Liver (tissue), 9 donors: ENCODE measurements around the gene GNG7. TPM values are rescaled to one million over a fixed set of nuclear protein-coding genes. Genes with fewer than 3 reads are reported as not detected.

Source experiments
- DNase-seq: peaks from one replicate; pipeline ENCODE4 v3.0.0-alpha.2; 2017; ENCODE audit warnings: low spot score
- H3K27ac ChIP-seq, 2 donors: one replicate each; pipeline ENCODE4 v1.7.0; 2013; ENCODE audit warnings: inconsistent platforms in 2 of 2, low read length in 2 of 2, control low read depth in 1 of 2, low read depth in 1 of 2, mild to moderate bottlenecking in 1 of 2
- H3K27me3 ChIP-seq, 4 donors: one replicate each; pipeline versions ENCODE4 v1.6.1 to v1.7.0; 2013; ENCODE audit warnings: low read length in 3 of 4, inconsistent platforms in 1 of 4, mild to moderate bottlenecking in 1 of 4, moderate library complexity in 1 of 4; ENCODE audit not compliant: control insufficient read depth in 4 of 4, insufficient read depth in 4 of 4
- H3K36me3 ChIP-seq, 4 donors: one replicate each; pipeline versions ENCODE4 v1.6.1 to v1.7.0; 2013; ENCODE audit warnings: low read length in 3 of 4, mild to moderate bottlenecking in 3 of 4, low read depth in 1 of 4, moderate library complexity in 1 of 4; ENCODE audit not compliant: control insufficient read depth in 4 of 4, insufficient read depth in 3 of 4
- H3K4me1 ChIP-seq, 4 donors: one replicate each; pipeline versions ENCODE4 v1.6.1 to v1.7.0; 2013; ENCODE audit warnings: low read length in 3 of 4, mild to moderate bottlenecking in 3 of 4, moderate library complexity in 1 of 4; ENCODE audit not compliant: control insufficient read depth in 4 of 4, insufficient read depth in 4 of 4
- H3K4me3 ChIP-seq, 3 donors: one replicate each; pipeline versions ENCODE4 v1.6.1 to v1.7.0; 2013; ENCODE audit warnings: low read length in 3 of 3, control low read depth in 1 of 3, low read depth in 1 of 3, mild to moderate bottlenecking in 1 of 3
- H3K9ac ChIP-seq, 2 donors: one replicate each; pipeline ENCODE4 v1.7.0; 2013; ENCODE audit warnings: low read length in 2 of 2, mild to moderate bottlenecking in 2 of 2, moderate library complexity in 2 of 2, control low read depth in 1 of 2, low read depth in 1 of 2
- H3K9me3 ChIP-seq, 4 donors: one replicate each; pipeline versions ENCODE4 v1.6.1 to v1.7.0; 2013; ENCODE audit warnings: low read length in 3 of 4; ENCODE audit not compliant: control insufficient read depth in 4 of 4
- CTCF ChIP-seq: fragments of 150-350 bp; IDR thresholded peaks from 2 replicates; pipeline ENCODE4 v1.5.1; 2017; ENCODE audit warnings: improper control_type of control experiment, low read depth, low read length; ENCODE audit not compliant: missing input control
- FOXA1 ChIP-seq: IDR thresholded peaks from 2 replicates; pipeline ENCODE4 v1.6.1; 2016; ENCODE audit warnings: antibody characterized with exemption
- GABPA ChIP-seq, 2 donors: IDR thresholded peaks in 1 of 2; conservative IDR thresholded peaks in 1 of 2; 2 replicates each; pipeline ENCODE4 v1.6.1; 2016; ENCODE audit warnings: antibody characterized with exemption in 2 of 2, mild to moderate bottlenecking in 1 of 2, moderate library complexity in 1 of 2
- JUND ChIP-seq, 2 donors: IDR thresholded peaks; 2 replicates each; pipeline ENCODE4 v1.6.1; 2016; ENCODE audit warnings: antibody characterized with exemption in 2 of 2
- RAD21 ChIP-seq, 2 donors: IDR thresholded peaks; 2 replicates each; pipeline ENCODE4 v1.6.1; 2016; ENCODE audit warnings: antibody characterized with exemption in 2 of 2, mild to moderate bottlenecking in 2 of 2
- REST ChIP-seq: IDR thresholded peaks from 2 replicates; pipeline ENCODE4 v1.6.1; 2016; ENCODE audit warnings: antibody characterized with exemption, mild to moderate bottlenecking
- RXRA ChIP-seq, 2 donors: IDR thresholded peaks; 2 replicates each; pipeline ENCODE4 v1.6.1; 2017 to 2018; ENCODE audit warnings: antibody characterized with exemption in 2 of 2, mild to moderate bottlenecking in 1 of 2
- SP1 ChIP-seq: IDR thresholded peaks from 2 replicates; pipeline ENCODE4 v1.6.1; 2018; ENCODE audit warnings: antibody characterized with exemption, mild to moderate bottlenecking
- TAF1 ChIP-seq: conservative IDR thresholded peaks from 2 replicates; pipeline ENCODE4 v1.6.1; 2016; ENCODE audit warnings: antibody characterized with exemption, mild to moderate bottlenecking
- YY1 ChIP-seq: IDR thresholded peaks from 2 replicates; pipeline ENCODE4 v1.6.1; 2016; ENCODE audit warnings: antibody characterized with exemption, mild to moderate bottlenecking
- WGBS: extraction: QIAGEN DNeasy Blood & Tissue Kit; methylation state at CpG from one replicate; pipeline ENCODE4 v1.1.7; 2013; 5-methylcytosine and 5-hydroxymethylcytosine counted together
- polyA plus RNA-seq, 2 donors: library from polyadenylated mRNA; stranded (reverse) in 1 of 2; unstranded in 1 of 2; fragments of 200-250 nt in 1 of 2; fragments of >200 nt in 1 of 2; fragmentation: Nextera tagmentation in 1 of 2; extraction: Ambion mirVana in 1 of 2; gene quantifications; one replicate each; pipeline versions ENCODE4 v1.2.1 to v1.2.3, GENCODE V29; 2013 to 2015
- total RNA-seq, 2 donors: library from RNA; depleted of rRNA; stranded (reverse); fragments of >200 nt; gene quantifications; one replicate each; pipeline ENCODE4 v1.2.3, GENCODE V29; 2014
- donor health status: healthy.
- donor health status: healthy.
- donor health status: healthy.
- donor health status: healthy.
- donor health status: healthy.

The GNG7 gene
- total and polyA plus RNA-seq, 4 donors = 0.75 to 1.9 (median 1.1) TPM

GRCh38 chr19:2527171-2527570 is 175.3 kb downstream of the GNG7 start (continued):
- TF ChIP-seq CTCF (no peak), FOXA1 (no peak), YY1 (no peak)

DNA sequence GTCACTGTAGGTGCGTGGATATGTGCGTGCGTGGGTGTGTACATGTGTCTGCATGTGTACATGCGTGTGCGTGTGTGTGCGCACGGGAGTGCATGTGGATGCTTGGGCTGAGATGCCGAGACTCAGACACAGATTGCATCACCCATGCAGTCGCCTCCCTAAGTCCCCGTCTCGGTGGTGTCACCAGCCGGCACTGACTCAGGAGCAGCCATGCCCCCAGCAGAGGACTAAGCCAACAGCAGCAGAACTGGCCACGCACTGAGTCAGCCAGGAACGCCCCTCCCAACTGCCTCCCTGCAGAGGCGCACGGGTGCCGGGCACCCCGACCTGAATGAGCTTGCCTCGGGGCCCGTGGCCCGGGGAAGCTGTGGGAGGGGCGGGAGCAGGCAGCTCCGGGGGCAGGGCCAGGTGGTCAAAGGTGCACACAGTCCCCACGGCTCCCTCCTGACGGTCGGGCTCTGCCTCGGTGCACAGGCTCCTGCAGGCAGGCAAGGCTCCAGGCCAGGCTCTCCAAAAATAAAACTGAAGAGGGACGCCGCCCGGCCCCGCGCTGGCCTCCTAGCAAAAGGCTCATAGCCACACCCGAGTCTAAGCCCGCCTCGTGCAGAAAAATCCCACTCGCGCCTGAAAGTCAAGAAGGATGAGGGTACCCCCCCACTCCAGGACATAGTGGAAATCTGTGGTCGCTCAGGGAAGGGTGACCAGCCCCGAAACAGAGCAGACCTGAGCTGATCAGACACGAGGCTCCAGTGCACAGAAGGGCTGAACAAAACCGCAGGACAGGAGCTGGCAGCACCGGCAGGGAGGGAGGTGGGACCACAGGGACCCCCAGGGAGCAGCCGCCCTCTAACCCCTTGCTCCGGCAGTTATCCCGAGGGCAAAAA is 177.4 kb downstream of the GNG7 start:
- no peak for TF ChIP-seq RAD21 (IDR thresholded peaks at IDR 0.05)
- no peak for TF ChIP-seq SP1
- TF ChIP-seq TAF1 = no peak
- no peak for TF ChIP-seq GABPA (IDR thresholded peaks at IDR 0.05 in 1 of 2, conservative IDR thresholded peaks at IDR 0.05 in 1 of 2)
- TF ChIP-seq REST = no peak
- TF ChIP-seq RXRA (IDR thresholded peaks at IDR 0.05) = no peak
- no peak for TF ChIP-seq FOXA1
- TF ChIP-seq YY1 = no peak
- WGBS = 49% methylated on average over 45 of the region's 45 CpGs
- Histone ChIP-seq H3K4me1 (peaks cover 0 to 8% (median 4%) of the 10 kb centered on the region in 4 donors), H3K4me3 (peak overlapping the region in 1 of 3 donors; percentile 31), H3K36me3 (no peaks in the 10 kb centered on the region), H3K27me3 (no peaks in the 10 kb centered on the region), H3K9me3 (no peaks in the 10 kb centered on the region), H3K27ac (no peak overlapping the region), H3K9ac (no peak overlapping the region)
- DNase-seq = no peak

- DNase-seq = no peak
- no peaks in the 10 kb centered on the region for H3K36me3 ChIP-seq
- 95% methylated on average over 16 of the region's 16 CpGs for WGBS
- no peaks in the 10 kb centered on the region for H3K9me3 ChIP-seq
- H3K9ac ChIP-seq = no peak overlapping the region
- no peak overlapping the region for H3K4me3 ChIP-seq
- H3K4me1 ChIP-seq = peaks cover 0 to 8% (median 4%) of the 10 kb centered on the region in 4 donors
- no peaks in the 10 kb centered on the region for H3K27me3 ChIP-seq
- H3K27ac ChIP-seq = no peak overlapping the region
- TF ChIP-seq REST (no peak), JUND (IDR thresholded peaks at IDR 0.05) (no peak)
These were observed 178.1 kb downstream of the GNG7 start for GRCh38 chr19:2524361-2524839.
